GM19397 (cell line): ENCODE results near the gene NPTX1.

ENCODE experiments used
- ATAC-seq: cut with Tn5 transposase; IDR thresholded peaks from one replicate; pipeline ENCODE4 v1.9.1; 2021; ENCODE audit warnings: mild to moderate bottlenecking, moderate library complexity; ENCODE audit not compliant: unreplicated experiment

Gene NPTX1

GRCh38 chr17:80445007-80445725 is 31.2 kb downstream of the NPTX1 start:
- ATAC-seq = no peak

GRCh38 chr17:80444644-80444979 is 31.8 kb downstream of the NPTX1 start:
- ATAC-seq = no peak

GRCh38 chr17:80443916-80444643 is 32.3 kb downstream of the NPTX1 start:
- ATAC-seq = no peak

GRCh38 chr17:80443498-80443897 is 32.9 kb downstream of the NPTX1 start:
- no peak for ATAC-seq

- no peak for ATAC-seq
Observed at GRCh38 chr17:80442764-80443163, 33.6 kb downstream of the NPTX1 start.

GRCh38 chr17:80442323-80442659 is 34.1 kb downstream of the NPTX1 start:
- no peak for ATAC-seq

- ATAC-seq = no peak
Observed at GRCh38 chr17:80441598-80442322, 34.6 kb downstream of the NPTX1 start.

- ATAC-seq = no peak
Observed at GRCh38 chr17:80441133-80441578, 35.3 kb downstream of the NPTX1 start.

GRCh38 chr17:80439499-80439898 is 36.9 kb downstream of the NPTX1 start:
- ATAC-seq = no peak

GRCh38 chr17:80438806-80439205 is 37.6 kb downstream of the NPTX1 start:
- no peak for ATAC-seq

- no peak for ATAC-seq
Observed at GRCh38 chr17:80437532-80437931, 38.9 kb downstream of the NPTX1 start.

GRCh38 chr17:80433916-80434666 is 42.3 kb downstream of the NPTX1 start:
- no peak for ATAC-seq

GRCh38 chr17:80432961-80433550 is 43.4 kb downstream of the NPTX1 start:
- ATAC-seq = no peak

- no peak for ATAC-seq
Observed at GRCh38 chr17:80432350-80432955, 44.0 kb downstream of the NPTX1 start.

GRCh38 chr17:80431246-80432195 is 44.9 kb downstream of the NPTX1 start:
- no peak for ATAC-seq

- ATAC-seq = no peak
Observed at GRCh38 chr17:80430446-80431245, 45.8 kb downstream of the NPTX1 start.

GRCh38 chr17:80429356-80430275 is 46.8 kb downstream of the NPTX1 start:
- no peak for ATAC-seq
